ENCODE measurements around the gene ZMYM3. TPM values are rescaled to one million over a fixed set of nuclear protein-coding genes. Genes with fewer than 3 reads are reported as not detected.
"Not testable (repeated sequence)": the region's sequence is repeated elsewhere in the genome, so short reads cannot be mapped to it uniquely, and the experiment has no call there.

ZMYM3 gene
- total RNA-seq = 23.2 TPM
- long read RNA-seq, partial matches to known transcripts = 7 of 16 reads
- long read RNA-seq, other reads (novel, unspliced or antisense) = 9 of 16 reads

GRCh38 chrX:71254092-71254963 is at the start of gene ZMYM3:
ZMYM3 (minus strand) TSS chrX:71254140; CDS start chrX:71253255, 885 bp downstream.
- no peak for TF ChIP-seq CTCF (IDR thresholded peaks at IDR 0.05)
- ATAC-seq = peak; percentile 95 to 97
- Histone ChIP-seq H3K4me3 (peak within 1 kb of the TSS; percentile 66), H3K4me1 (peaks cover 11% of the 10 kb centered on the region), H3K36me3 (peaks cover 11% of the 10 kb centered on the region), H3K9me3 (no peaks in the 10 kb centered on the region), H3K27ac (peak within 1 kb of the TSS; percentile 87), H3K27me3 (ENCODE audit: low read depth) (no peaks in the 10 kb centered on the region)
- intact Hi-C loops (cut with DNase I) = no loop called here
- DNase-seq = peak; percentile 90

- Histone ChIP-seq H3K27ac (no peak overlapping the region), H3K27me3 (ENCODE audit: low read depth) (no peaks in the 10 kb centered on the region), H3K4me1 (no peaks in the 10 kb centered on the region), H3K36me3 (peaks cover 32% of the 10 kb centered on the region), H3K9me3 (no peaks in the 10 kb centered on the region), H3K4me3 (no peak overlapping the region)
- DNase-seq (no peak), ATAC-seq (no peak)
- TF ChIP-seq CTCF (IDR thresholded peaks at IDR 0.05) = no peak
- intact Hi-C loops (cut with DNase I) = no loop called here
These were observed 48.7 kb upstream of the ZMYM3 start for GRCh38 chrX:71302461-71303213.

- H3K27ac ChIP-seq = no peak within 1 kb of the TSS
- no peak for TF ChIP-seq CTCF (IDR thresholded peaks at IDR 0.05)
- DNase-seq (no peak), ATAC-seq (peak in 1 of 2 donors; percentile 14)
- no peaks in the 10 kb centered on the region for H3K9me3 ChIP-seq
- no peak within 1 kb of the TSS for H3K4me3 ChIP-seq
- intact Hi-C loops (cut with DNase I) = no loop called here
- no peaks in the 10 kb centered on the region for H3K27me3 ChIP-seq (ENCODE audit: low read depth)
- H3K36me3 ChIP-seq = peaks cover 45% of the 10 kb centered on the region
- no peaks in the 10 kb centered on the region for H3K4me1 ChIP-seq
These were observed 47.4 kb upstream of the ZMYM3 start, which contains the start of gene ITGB1BP2 for GRCh38 chrX:71301195-71301924. ITGB1BP2 (plus strand) TSS chrX:71301750; CDS start chrX:71301807, 57 bp downstream.

GRCh38 chrX:71300495-71300894 is 46.6 kb upstream of the ZMYM3 start:
- ATAC-seq; H3K4me3 ChIP-seq; H3K27ac ChIP-seq; H3K9me3 ChIP-seq; intact Hi-C loops (cut with DNase I); H3K27me3 ChIP-seq (ENCODE audit: low read depth); H3K4me1 ChIP-seq; DNase-seq: not testable (repeated sequence)
- peaks cover 54% of the 10 kb centered on the region for H3K36me3 ChIP-seq

- DNase-seq; H3K27ac ChIP-seq; intact Hi-C loops (cut with DNase I); H3K27me3 ChIP-seq (ENCODE audit: low read depth); H3K4me1 ChIP-seq; H3K9me3 ChIP-seq; H3K4me3 ChIP-seq; ATAC-seq: not testable (repeated sequence)
- peaks cover 58% of the 10 kb centered on the region for H3K36me3 ChIP-seq
These were observed 46.1 kb upstream of the ZMYM3 start for GRCh38 chrX:71300064-71300463.

- H3K9me3 ChIP-seq = no peaks in the 10 kb centered on the region
- peaks cover 77% of the 10 kb centered on the region for H3K36me3 ChIP-seq
- no peak for TF ChIP-seq CTCF (IDR thresholded peaks at IDR 0.05)
- DNase-seq (no peak), ATAC-seq (no peak)
- H3K4me3 ChIP-seq = no peak overlapping the region
- H3K4me1 ChIP-seq = no peaks in the 10 kb centered on the region
- intact Hi-C loops (cut with DNase I) = no loop called here
- H3K27me3 ChIP-seq (ENCODE audit: low read depth) = no peaks in the 10 kb centered on the region
- H3K27ac ChIP-seq = no peak overlapping the region
These were observed 44.2 kb upstream of the ZMYM3 start for GRCh38 chrX:71298119-71298518.
